Measurements from ENCODE around the gene MYH9.
"Not testable (repeated sequence)": the region's sequence is repeated elsewhere in the genome, so short reads cannot be mapped to it uniquely, and the experiment has no call there.

Gene MYH9

DNA sequence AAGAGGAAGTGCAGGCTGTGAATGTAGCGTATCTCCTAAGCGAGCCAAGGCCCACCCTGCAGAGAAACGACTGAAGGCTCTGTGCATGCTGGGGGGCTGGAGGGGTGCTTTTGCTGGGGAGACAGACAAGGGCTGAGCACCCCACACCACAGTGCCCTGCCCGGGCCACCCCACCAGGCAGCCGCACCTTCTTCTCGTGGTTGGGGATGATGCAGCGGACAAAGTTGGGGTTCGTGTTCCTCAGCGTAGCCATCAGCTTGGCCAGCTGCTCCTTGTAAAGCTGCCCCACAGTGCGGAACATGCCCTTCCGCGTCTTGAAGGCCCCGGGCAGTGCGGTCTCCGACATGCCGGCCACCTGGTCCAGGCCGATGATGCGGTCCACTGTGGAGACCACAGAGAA, 81.5 kb downstream of the MYH9 start:
- DNase-seq = no peak

DNA sequence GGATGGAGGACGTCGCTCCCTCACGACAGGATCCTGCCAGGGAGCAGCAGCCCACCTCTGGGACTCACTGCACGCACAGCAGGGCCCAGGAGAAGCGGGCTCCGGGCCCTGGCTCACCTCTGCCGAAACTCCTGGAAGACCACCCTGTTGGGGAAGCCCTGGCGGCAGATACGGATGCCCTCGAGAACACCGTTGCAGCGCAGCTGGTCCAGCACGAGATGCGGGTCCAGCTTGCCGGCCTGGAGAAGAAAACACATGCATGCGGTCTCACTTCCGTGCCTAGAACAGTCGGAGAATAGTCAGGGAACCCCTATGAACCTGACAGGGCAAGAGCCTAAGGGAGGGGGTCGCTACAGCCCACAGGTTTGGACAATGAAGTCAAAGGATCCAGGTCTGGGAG, 82.0 kb downstream of the MYH9 start:
- DNase-seq = no peak

DNA sequence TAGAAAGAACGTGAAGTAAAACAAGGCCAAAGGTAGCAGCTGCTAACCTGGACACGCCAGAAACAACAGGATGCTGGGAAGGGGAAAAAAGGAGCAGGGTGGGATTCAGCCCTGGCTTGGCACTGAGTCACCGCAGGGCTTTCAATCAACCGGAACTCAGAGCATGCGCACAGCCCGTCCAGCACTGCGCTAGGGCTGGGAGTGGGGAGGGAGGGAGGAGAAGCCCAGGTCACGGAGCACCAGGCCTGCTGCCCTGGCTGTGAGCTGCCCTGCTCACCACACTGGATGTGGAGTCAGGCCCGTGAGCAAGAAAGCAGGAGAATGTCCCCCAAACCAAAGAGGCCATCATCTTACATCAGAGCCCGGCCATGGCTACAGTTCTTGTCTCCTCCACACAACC, 83.3 kb downstream of the MYH9 start:
- no peak for DNase-seq

DNA sequence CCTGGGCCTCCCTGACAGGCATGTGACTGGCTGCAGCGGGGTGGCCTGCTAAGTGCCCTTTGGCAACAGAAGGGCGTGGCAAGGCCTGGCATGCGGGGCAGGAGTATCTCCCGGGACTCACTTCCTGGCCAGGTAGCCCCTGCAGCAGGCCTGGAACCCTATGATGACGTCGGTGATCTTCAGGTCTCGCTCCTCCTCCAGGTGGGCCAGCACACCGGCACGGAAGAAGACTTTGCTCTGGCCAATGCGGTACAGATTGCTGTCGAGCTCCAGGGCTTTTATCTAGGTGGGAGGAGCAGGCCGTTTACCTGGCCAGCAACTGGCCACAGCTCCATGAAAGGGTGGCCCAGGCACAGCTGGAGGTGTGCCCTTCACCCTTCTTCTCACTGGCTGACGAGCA, 83.9 kb downstream of the MYH9 start:
- no peak for DNase-seq

DNA sequence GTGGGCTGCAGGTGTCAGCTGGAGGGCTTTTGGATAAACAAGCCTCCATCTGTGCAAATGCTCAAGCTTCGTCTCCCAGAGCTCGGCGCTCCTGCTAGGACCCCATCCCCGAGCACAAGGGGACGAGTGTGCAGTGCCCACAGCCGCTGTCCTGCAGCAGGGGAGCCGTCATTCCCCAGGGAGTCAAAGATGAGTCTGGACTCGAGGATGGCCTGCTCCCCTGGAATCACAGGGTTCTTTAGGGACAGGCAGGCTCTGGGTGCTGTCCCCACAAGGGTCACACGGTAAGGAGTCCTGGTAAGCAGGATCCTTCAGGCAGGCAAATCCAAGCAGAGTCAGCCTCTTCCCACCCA, 84.7 kb downstream of the MYH9 start:
- no peak for DNase-seq

DNA sequence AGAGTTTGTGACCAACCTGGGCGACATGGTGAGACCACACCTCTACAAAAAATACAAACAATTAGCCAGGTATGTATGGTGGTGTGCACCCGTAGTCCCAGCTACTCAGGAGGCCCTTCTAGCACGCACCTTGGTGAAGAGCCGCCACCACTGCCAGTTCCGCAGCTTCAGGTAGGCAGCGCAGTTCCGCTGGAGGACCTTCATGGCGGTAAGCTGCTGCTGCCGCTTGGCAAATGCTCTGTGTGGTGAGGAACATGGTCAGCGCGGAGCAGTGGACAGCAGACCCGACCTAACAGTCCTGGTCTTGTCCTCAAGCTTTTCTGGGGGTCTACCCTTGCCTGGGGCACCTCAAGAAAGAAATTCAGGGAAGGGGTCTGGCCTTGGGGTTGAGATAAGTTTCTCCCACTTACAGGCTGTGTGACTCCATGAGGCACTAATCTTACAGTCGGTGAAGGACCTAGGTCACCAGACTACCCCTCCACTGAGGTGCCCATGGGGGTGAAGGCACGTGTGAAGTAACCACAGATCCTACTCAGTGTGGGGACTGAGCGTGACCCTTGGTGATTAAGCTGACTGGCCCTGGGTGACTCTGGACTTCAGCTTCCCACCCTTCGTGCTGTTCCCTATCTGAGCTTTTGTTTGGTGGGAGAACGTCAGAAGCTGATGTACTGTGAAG, 85.2 kb downstream of the MYH9 start:
- DNase-seq = no peak

DNA sequence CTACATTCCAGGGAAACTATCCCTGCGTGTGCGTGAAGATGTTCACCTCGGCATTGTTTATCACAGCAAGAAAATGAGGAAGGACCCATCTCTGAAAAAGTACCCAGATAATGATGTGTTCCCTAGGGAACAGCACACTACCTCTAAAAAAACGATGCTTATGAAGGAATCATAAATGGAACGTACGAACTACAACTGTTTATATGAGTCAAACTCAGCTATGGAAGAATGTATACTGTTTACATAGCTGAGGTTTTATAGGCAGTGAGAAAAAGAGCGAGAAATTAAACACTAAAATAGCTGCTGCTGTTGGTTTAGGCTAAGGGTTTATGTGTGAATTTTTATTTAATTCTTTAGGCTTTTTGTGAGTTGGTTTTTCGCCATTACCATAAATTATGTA, 85.9 kb downstream of the MYH9 start:
- no peak for DNase-seq

DNA sequence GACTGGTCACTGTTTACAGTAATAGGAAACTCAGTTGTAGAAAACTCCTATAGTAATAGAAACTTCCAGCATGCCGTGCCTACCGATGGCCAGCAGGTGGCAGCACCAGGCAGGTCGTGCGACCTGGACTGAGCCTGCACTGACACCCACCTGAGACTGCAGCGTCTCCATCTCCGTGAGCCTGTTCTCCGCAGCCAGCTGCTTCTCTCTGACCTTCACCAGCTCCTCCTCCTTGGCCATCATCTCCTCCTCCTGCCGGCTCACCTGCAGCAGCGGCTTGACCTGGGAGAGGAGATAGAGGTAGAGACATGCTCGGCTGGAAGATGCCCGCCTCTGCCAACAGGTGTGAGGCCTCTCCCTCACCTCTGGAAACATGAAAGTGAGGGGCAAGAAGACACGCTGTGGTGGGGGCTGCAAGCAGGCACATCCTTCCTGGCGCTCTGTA, 86.4 kb downstream of the MYH9 start:
- peak; percentile 33 for DNase-seq

DNA sequence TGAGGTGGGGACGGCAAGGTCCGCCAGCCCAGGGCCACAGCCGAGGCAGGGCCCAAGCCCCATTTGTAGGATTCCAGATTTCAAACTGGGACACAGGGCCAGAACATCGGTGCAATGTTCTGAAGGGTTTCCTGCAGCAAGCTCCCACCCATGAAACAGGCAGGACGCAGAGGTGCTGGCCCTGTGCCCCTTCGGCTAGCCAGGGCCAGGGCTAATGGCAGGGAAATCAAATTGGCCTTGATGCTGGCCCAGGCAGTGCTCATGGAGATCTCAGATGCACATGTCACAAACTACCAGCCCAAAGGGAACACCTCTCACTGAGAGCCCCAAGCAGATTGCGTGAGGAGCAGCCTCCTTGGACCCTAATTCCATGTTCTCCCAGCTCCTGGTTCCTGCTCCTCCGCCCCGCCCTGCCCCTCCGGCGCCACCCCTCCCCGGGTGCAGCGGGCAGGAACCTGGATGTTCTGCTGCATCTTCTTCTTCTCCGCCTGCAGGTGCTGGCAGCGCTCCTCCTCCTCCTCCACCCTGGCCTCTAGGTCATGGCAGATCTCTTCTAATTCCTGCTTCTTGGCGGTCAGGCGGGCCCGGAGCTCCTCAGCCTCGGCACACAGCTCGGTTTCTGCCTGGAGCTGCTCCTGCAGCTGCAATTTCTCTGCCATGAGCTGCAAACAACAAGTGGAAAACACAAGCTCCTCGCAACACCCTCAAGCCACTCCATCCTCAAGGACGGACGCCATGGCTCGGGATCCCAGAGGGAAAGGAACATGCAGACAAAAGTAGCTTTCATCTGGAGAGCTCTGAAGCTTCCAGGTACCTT, 87.2 kb downstream of the MYH9 start:
- no peak for DNase-seq

DNA sequence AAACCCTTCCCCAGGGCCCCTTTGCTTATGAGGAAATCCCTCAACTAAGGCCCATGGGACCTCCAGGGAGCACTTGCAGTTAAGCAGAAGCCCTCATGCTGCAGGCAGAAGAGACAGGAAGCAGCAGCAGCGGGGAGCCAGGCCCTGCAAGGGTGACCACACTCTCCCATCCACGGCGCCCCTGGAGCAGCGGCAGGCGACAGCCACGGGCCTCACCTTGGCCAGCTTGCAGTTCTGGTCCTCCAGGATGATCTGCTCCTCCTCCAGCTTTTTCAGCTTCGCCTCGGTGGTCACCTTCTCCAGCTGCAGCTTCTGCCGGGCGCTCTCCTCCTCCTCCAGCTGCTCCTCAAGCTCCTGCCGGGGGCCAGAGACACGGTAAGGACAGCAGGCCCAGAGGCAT, 87.9 kb downstream of the MYH9 start:
- no peak for DNase-seq

DNA sequence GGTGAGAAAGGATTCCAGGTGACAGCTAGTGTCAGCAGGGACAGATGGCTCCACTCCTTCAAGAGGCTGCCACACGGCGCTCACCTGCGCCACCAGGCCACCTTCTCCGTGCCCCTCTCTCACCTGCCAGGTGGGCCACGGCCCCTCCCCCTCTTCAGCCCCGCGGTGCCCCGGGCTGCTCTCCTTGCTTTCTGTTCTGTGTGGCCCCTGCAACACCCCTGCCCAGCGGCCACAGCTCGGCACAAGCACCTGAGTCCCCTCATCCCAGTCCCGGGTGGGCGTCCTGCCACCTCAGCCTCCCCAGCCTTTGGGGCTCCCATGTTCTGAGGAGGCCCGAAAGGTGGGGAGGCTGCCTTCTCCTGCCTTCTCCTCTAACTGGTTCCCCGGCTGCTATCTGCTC, 88.5 kb downstream of the MYH9 start:
- no peak for DNase-seq

DNA sequence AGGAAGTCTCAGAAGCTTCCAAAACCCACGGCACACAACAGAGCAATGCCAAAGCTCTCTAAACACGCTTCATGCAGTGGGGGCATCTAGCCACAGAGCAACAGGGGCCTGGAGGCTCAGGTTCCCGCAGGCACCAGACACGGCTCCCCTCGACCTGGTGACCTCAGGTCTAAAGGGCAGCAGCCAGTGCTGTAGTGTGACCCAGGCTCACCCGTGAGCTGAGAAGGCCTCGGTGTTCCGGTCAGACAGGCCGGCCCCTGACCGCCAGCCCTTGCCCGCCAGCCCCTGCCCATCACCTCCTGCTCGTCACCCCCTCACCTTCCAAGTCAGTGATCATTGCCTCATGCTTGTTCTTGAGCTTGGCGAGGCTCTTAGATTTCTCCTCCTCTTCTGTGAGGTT, 89.2 kb downstream of the MYH9 start:
- DNase-seq = no peak

DNA sequence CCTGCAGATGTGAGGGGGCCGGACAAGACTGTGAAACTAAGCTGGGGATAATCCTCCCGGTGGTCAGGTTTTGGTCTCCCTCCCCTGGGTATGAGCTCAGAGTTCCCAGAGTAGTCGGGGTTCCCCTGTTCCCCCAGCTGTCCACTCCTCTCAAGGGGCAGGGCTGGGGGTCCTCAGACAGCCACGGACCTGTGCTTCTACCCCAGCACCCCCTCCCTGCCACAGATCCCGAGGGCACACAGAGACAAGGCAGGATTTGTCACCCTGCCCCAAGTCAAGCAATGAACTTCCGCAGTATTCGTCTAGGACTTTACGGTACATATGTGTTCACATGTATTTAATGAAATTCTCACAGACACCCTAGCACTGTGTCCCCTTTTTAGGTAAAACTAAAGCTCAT, 89.6 kb downstream of the MYH9 start:
- DNase-seq = no peak

DNA sequence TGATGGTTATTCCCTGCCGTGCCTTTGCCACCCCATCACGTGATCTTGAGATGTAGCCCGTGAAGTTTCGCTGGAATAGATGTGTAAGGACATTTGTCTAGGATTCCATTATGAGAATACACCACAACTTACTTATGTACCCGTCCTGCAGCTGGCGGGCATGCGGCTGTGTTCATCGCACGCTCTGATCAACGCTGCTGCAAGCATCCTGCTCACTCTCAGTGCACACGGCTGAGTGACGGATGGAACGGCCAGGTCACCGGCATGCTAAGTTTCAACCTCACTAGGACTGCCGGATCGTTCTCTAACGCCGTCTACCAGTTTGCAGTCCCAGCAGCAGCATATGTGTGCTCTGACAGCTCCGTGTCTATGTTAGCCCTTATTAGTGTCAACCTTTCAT, 90.2 kb downstream of the MYH9 start:
- no peak for DNase-seq

DNA sequence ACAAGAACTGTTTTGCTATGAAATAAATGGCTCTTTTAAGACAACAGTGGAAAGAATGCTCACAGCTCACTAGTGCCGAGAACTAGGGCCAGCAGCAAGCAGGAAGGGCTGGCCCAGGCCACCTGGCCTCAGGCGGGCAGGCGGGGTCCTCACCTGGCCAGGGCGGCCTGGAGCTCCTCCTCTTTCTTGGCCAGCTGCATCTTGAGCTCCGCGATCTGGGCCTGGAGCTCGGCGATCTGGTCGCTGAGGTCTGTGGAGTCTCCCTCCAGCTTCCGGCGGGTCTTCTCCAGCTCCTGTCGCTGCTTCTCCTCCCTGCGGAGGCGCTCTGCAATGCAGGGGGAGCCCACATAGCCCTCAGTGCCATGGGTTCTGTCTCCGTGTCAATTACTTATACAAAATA, 91.1 kb downstream of the MYH9 start:
- DNase-seq = no peak

DNA sequence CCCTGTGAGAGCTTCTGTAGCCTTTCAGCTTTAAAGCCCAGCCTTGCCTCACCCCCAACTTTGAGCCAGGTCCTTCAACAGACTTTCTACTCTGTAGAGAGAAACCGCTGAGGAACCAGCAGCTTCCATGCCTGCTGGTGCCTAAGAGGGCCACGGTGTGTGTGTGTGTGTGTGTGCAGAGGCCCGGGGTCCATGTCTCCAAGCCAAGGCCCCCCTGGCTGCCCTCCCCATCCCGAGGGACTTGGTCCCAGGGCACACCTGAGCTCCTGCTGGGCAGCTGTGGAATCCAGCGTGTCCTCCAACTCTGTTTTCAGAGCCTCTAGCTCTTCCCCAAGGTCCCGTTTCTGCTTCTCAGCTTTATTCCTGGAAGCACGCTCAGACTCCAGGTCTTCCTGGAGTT, 92.5 kb downstream of the MYH9 start:
- DNase-seq = no peak

DNA sequence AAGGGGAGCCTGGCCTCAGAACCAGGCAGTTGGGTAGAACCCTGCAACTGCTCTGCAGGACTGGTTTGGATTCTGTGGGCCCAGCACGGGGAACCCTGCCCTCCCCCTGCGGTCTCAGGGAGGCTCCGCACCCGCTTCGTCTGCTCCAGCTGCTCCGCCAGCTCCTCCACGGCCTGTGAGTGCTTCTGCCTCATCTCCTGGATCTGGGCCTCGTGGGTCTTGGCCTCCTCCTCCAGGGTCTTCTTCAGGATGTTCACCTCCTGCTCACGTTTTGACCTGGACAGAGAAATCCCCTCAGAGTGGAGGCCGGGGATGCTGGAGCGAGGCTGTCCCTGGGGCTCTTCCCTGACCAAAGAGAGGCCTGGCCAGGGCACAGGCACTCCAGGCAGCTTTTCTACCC, 93.0 kb downstream of the MYH9 start:
- no peak for DNase-seq

DNA sequence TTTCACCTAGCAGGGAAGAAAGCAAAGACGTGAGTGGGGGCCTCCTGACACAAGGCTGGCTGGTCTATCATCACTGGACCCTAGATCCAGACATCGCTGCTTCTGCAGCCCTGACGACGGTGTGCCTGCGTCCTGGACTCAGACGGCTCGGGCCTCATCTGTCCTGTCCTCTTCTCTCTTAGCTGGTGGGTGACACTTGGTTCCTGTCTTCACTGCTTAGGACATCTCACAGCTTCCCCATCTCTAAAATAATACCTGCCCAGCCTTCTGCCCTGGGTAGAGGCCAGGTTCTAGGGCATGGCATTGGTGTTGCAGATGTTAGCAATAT, 93.5 kb downstream of the MYH9 start:
- DNase-seq = no peak

DNA sequence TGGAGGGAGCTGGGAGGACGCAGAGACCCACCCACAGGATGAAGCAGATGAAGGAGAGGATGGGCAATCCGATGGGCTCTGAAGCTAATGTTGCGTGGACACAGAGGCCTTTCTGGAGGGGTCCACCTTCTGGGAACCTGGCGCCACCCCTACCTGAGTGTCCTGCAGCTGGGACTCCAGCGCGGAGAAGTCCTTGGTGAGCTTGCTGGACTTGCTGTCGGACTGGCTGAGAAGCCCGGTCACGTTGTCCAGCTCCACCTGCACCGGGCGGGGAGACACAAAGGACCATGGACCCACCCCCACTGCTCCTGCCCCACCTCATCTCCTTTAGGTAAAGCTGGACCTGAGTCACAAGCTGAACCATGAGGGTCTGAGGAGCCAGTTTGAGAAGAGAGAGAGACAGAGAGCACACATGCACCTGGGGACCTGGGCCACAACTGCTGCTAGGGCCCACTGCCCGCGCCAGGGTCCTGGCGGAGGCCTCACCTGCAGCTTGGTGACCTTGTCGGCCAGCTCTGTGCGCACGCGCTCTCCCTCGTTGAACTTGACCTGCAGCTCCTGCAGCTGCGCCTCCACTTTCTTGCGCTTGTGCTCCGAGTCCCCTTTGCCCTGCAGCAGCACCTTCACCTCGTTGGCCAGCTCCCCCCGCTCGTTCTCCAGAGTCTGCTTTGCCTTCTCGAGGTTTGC, 94.0 kb downstream of the MYH9 start:
- no peak for DNase-seq

DNA sequence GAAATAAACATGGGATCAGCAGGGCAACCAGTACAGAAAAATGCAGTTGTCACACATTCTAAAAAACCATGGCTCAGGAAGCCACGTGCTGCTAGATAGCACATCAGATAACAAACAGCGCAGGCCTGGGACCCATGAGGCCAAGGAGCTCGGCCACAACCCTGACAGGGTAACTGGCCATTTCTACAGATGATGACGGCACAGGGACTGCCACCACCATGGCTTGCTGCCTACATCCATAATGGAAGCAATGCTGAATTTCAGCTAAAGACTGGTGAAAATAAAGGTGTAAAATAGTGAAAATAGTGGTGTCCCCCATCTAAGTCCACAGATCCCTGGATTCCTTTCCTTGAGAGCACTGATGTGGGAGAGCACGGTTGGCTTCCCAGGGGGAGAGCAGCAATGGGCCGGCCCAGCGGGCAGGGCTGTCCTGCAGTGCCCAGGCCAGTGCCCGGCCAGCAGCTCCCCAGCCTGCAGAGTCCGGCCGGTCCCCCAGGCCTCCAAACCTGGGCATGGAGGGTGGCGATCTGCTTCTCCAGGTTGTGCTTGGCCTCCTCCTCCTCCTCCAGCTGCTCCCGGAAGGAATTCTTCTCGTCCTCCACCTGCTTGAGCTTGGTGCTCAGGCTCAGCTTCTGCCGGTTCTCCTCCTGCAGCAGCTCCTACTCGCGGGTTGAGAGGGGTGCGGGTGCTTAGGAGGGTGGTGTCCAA, 94.8 kb downstream of the MYH9 start:
- no peak for DNase-seq

DNA sequence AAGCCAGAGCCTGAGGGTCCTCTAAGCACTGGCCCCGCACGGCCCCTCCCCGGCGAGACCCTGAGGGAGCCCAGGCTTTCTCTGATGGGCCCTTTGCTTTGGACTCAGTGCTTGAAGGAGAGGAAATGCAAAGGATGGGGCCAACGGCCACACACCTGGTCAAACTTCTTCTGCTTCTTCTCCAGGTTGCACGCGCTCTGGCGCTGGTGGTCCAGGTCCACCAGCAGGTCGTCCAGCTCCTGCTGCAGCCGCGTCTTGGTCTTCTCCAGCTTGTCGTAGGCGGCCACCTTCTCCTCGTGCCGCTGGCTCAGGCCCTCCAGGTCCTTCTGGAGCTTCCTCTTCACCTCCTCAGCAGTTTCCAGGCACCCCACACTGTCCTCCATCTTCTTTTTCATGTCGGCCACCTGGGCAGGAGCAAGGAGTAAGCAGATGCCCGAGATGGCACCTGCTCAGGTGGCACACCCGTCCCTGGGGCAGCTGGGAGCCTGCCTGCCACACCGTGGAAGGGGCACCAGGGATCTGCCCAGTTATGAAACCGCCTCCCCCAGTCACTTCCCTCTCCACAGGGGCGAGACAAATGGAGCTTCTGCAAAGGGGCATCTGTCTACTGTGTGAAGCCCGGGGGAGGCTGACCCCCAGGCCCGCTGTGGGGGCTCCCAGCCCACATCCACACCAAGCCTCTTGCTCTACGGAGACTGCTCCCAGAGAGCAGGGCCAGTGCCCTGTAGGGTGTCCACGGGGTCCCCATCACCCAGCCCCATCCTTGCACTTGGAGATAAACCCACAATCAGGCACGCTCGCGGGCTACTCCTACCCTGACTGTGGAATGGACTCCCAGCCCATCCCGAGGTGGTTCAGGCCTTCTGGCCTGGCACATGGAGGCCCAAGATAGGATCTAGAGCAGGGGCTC, 95.7 kb downstream of the MYH9 start:
- DNase-seq = no peak

DNA sequence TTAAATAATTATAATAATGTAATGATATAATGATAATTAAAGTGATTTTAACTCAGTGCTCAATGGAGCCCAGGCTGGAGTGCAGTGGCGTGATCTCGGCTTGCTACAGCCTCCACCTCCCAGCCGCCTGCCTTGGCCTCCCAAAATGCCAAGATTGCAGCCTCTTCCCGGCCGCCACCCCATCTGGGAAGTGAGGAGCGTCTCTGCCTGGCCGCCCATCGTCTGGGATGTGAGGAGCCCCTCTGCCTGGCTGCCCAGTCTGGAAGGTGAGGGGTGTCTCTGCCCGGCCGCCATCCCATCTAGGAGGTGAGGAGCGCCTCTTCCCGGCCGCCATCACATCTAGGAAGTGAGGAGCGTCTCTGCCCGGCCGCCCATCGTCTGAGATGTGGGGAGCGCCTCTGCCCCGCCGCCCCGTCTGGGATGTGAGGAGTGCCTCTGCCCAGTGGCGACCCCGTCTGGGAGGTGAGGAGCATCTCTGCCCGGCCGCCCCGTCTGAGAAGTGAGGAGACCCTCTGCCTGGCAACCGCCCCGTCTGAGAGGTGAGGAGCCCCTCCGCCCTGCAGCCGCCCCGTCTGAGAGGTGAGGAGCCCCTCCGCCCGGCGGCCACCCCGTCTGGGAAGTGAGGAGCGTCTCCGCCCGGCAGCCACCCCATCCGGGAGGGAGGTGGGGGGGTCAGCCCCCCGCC, 97.2 kb downstream of the MYH9 start:
- not testable (repeated sequence) for DNase-seq
